Activated CD4-positive, CD25-positive, alpha-beta regulatory T cell (primary cell): ENCODE results near the gene TAF3.
"Not testable (repeated sequence)": the region's sequence is repeated elsewhere in the genome, so short reads cannot be mapped to it uniquely, and the experiment has no call there.

Experiments used
- DNase-seq, 4 experiments: peaks; one replicate each; lab custom pipeline; 2025; lab: John Stamatoyannopoulos, UW

TAF3 gene

DNA sequence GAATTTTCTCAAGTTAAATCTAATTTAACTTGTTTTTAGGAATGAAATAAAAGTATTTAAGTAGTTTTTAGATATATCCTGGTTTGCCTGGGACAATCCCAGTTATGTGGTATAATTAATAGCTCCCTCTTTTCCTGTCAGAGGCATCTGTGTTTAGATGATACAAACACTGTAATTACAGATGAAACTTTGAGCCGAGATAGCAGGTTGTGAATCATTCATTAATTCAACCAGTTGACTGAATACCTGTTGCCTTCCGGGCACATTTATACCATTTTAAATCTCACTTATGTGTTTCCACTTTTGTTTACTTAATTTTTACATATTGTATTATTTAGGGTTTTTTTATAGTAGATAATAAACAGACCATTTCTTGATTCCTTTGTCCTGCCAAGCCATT, 154.1 kb downstream of the TAF3 start:
- DNase-seq, result no peak

DNA sequence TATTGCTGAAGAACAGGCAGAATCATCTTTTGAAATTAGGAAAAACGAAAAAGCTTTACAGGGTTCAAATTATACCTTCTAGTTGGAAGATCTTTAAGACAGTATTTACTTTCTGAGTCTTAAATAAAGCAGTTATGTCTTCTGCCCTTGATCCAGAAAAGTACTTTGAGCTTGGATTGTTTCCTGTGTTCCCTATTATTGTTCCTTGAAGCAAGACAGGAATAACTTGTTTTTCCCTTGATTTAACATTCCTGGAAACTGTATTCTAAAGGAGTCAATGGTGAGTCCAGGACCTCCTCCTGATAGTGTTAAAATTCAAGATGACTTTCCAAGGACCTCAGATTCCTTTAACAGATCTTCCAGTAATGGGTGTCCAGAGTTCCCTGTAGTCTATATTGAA, 161.9 kb downstream of the TAF3 start:
- DNase-seq, result no peak

DNA sequence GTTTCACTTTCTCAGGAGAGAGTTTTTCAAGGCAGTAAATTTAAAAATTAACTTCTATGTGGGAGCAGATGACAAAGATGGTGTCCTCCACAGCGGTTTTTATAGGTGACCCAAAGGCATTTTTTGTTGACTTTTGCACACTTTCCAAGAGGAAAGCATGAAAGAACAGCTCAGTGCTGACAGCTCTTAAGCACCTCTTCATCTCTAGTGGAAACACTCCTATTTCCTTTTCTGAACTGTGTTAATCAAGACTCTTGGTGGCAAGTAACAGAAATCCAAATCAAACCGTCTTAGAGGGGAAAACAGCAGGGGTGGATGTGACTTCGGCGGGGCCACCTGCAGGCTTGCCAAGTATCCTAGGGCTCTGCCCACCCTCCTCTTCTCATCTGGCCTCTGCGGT, 164.4 kb downstream of the TAF3 start:
- DNase-seq, result no peak

DNA sequence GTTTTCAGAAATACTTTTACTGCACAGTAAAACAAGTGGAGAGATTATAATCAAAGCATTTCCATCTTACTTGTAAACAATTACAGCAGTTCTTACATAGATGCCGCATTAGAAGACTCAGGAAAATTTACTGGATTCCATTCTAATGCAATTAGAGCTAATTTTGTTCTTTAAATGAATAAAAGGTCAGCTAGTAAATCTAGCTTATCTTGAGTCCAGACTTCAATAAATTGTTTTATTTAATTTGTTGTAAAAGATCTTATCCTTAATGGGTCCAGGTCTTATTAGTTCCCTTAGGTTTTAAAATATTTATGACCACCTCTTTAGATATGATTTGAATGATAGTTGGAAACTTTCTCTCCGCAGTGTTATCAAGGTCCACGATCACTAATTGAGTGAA, 166.0 kb downstream of the TAF3 start:
- DNase-seq, result no peak

DNA sequence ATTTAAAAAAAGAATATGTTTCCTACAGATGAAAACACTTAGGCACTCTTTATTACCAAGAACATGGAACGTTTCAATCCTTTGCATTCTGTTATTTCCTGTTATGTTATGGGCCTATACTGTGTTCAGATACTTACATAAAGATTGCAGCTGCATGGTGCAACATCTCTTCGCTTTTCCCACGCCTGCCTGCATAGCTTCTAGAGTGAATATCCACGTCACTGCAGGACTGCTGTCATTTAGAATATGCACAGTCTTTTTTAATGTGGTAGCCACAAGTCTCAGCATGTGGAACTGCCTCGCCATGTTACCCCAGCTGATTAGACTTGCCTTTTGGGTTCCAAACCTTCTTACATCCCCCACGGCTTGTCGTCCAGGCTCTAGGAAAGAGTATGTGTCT, 166.6 kb downstream of the TAF3 start:
- DNase-seq, result no peak

DNA sequence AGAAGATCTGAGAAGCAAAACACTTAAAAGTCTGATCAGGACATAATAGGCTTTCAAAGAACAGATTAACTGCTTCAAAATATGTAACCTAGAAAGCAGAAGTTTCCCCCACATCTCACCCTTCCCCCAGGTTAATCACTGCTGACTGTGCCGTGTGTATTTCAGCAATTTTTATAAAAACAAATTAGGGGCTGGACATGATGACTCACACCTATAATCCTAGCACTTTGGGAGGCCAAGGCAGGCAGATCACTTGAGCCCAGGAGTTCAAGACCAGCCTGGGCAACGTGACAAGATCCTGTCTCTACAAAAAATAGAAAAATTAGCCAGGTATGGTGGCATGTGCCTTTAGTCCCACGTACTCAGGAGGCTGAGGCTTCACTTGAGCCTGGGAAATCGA, 168.5 kb downstream of the TAF3 start:
- DNase-seq, result no peak

DNA sequence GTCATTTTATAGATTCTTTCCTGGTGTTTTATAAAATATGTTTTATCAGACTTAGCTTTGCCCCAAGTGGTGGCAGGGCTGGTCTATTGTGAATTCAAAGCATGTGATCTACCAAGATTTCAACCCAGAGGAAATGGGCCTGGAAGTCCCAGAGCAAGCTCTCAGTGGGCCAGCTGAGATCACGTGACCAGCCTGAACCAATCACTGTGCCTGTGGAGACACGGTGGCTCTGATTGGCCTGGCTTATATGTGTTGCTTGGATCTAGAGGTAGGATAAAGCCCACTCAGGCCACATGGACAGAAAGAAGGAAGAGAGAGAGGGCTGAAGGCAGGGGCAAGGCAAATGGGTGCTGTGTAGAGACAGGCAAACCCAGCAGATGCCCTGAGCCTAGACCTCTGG, 170.7 kb downstream of the TAF3 start:
- no peak for DNase-seq

DNA sequence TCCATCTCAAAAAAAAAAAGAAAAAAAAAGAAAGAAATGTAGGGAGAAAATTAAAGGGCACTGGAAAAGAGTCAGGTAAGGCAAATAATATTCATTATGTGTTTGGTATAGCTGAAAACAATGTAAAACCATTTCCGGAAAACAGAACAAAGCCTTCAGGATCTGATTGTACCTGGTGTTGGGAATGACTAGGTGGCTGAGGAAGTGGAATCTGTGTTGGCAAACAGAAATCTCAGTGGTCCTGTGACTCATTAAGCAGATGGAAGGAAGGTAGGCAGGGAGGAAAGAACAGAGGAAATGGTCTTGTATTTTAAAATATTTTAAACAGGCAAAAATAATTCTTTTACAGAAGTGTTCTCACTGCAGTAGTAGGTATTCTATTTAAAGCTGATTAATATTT, 180.5 kb downstream of the TAF3 start:
- no peak for DNase-seq

DNA sequence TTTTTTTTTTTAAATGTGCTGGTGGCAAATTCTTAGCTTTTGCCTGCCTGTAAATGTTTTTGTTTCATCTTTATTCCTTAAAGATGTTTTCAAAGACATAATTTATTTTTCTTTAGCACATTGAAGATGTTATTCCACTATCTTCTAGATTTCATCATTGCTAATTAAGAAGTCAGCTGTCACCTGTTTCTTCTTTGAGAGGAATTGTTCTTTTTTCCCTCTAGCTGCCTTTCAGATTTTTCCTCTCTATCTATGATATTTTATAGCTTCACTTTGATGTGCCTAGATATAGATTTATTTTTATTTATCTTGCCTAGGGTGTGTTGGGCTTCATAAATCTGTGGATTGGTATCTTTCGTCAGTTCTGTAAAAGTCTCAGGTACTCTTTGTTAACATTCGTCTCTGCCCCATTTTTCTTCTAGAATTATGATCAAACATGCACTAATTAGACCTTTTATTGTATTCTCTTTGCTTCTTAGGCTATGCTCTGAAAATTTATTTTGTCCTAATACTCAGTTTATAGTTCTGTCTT, 186.2 kb downstream of the TAF3 start:
- no peak for DNase-seq

DNA sequence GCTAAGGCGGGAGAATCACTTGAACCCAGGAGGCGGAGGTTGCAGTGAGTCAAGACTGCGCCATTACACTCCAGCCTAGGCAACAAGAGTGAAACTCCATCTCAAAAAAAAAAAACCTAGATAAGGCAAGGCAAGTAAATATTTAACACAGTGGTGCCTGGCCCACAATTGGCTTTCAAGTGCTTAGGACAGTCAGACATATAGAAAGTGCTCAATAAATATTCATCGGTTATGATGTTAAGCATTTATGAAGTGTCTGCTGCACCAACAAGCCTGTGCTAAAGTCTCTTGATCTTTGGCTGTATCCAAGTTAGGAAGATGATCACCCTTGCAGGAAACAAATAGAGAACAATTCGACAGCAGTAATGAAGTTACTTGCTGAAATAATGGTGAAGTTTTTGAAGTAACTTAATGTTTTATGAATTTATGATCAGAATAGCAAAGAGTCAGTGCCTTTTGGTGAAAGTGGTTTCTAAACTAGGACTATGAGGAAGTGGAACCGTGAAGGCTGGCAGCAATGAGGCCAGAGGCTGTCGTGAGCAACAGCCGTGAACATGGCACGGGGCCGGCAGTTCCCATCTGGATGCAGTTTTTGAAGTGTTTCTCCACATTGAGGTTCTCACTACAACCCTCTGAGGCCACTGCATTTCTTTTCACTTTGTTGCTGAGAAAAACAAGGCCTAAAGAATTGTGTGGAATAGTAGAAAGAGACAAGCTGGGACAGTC, 188.1 kb downstream of the TAF3 start:
- DNase-seq, result no peak

DNA sequence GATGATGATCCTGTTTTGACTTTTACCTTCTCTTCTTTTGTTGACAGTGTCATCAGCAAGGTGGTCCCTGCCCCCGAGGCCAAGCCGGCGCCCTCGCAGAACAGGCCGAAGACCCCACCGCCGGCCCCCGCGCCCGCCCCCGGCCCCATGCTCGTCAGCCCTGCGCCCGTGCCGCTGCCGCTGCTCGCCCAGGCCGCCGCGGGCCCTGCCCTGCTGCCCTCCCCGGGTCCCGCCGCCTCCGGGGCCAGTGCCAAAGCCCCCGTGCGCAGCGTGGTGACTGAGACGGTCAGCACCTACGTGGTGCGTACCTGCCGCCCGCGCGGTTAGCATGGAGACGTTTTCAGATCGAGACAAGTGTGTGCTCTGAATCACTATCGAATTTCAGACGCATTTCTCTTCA, 190.7 kb downstream of the TAF3 start:
- DNase-seq, result no peak

DNA sequence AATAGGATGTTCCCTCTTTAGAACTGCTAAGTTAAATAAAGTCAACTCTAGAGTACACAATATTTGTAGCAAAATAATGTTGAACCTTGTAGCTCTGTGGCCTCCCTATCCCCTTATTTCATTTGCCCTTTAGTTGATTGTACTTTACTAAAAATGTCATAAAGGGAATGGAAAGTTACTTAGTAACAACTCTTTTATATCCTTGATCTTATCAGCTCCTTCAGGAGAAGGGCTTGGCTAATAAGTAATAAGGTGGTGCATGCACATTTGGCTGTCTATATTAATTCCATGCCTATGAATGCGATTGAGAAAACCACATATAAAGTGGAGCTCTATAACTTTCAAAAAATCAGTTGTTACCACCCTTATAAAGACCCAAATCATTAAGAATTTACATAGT, 194.7 kb downstream of the TAF3 start:
- DNase-seq, result no peak

DNA sequence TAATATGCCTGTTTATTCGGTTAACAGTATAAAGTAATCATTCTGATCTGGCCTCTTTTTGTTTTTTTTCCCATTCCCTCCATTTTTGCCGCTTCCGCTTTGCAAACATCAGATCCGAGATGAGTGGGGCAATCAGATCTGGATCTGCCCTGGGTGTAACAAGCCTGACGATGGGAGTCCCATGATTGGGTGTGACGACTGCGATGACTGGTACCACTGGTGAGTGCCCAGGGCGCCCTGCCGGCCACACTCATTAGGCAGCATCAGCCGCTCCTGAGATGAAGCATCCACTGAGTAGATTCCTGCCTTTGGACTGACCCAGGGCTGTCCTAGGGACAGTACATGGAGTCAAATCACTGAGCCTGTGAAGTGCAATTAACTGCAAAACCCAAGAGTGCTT, 195.3 kb downstream of the TAF3 start:
- no peak for DNase-seq

DNA sequence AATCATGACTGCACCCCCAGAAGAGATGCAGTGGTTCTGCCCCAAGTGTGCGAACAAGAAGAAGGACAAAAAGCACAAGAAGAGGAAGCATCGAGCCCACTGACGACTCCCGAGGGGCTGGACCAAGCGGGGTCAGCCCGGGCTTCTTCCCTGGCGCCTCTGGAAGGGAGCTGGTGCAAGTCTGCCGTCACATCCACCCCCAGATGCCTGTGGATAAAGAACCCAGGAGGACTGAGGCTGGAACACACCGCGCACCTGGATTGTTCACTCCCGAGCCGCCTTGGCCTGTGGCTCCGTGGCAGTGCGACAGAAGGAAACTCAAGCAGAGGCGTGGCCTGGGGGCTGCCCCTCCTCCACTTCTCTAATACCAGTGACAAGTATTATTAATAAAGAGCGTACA, 196.3 kb downstream of the TAF3 start:
- DNase-seq, result no peak

DNA sequence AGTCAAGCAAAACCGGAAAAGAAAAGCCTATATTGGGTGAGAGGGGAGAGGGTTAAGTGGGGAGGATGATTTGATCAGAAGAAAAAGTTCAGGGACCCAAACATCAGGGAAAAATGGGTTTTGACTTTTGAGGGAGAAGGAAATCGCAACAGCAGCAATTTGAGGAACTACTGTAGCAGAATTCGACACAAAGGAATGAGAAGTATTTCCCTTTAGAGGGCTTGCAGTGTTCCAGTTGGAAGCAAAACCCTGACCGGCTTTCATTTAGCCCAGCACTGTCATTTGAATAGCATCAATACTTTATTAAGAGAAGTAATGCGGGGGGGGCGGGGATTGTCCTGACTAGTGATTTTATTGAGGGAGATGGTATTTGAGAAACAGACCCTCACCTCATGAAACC, 199.0 kb downstream of the TAF3 start:
- no peak for DNase-seq

DNA sequence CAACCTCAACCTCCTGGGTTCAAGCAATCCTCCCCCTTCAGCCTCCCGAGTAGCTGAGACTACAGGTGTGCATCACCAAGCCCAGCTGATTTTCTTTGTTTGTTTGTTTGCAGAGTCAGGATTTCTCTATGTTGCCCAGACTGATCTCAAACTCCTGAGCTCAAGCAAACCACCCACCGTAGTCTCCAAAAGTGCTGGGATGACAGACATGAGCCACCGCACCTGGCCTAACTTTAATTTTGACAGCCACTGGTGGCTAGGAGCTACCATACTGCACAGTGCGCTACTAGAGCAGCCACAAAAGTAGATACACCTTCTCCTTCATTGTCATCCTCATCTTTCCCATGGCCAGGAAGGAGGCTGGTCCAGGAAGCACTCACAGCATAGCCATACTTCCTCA, 205.0 kb downstream of the TAF3 start:
- no peak for DNase-seq

DNA sequence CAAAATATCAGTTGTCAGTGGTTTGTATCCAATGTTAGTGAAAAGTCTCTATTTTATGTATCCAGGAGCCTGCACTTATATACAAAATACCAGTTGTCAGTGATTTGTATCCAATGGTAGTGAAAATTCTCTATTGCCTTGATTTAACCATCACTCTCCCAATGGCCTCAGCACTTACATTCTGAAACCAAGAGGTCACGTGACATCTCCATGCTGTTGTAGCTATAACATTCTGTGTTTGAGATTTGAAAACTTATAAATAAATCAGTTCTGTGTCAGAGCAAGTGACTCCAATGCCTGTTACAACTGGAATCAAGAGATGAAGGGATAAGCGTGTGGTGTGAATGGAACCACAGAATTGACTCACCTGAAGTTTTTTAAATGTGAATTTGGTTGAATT, 205.5 kb downstream of the TAF3 start:
- DNase-seq, result no peak

DNA sequence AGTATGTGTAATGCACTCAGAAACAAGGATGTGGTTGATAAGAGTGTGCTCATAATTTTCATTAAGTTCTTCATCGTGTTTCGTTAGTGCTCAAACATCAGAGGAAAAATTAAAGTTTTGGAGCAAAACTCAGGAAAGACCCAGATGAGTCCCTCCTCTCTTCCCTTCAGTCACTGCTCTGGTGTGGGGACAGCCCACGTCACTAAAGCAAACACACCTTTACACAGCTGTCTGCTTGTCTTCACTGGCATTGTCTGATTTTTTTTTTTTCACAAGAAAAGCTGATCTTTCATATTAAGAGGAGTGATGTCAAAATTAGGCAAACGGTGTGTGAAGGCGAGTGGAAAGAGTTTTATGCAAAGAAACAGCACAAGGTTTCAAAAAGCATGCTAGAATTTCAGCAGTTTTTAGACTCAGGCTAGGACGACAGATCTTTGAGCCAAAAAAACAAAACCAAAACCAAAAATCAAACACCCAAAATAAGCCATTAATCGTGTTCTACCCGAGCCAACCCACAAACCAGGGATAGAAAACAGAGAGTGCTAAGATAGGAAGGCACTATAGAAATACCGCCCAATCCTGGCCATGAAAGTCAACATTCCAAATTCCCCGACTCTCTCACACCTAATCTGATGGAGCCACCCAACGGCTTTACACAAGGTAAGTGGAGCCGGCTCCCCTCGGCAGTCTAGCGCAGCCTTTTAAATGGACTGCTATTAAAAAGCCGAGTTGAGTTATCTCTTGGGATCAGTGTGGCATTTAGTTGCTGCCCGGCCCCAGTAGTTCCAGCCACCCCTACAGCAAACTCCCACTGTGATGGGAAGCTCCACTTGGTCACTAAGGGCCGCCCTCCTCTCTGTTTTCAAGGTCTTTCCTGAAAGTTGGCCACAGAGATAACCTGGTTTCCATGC, 208.3 kb downstream of the TAF3 start:
- DNase-seq, result no peak

DNA sequence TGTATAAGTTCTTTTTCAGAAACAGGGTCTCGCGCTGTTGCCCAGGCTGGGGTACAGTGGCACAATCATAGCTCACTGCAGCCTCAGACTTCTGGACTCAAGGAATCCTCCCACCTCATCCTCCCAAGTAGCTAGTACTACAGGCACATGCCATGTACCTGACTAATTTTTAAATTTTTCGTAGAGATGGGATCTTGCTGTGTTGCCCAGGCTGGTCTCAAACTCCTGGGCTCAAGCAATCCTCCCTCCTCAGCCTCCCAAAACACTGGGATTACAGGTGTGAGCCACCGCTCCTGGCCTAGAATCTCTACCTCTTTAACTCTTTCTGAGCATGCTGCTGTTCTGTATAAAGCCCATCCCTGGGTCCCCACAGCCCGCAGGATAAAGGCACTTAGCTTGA, 212.9 kb downstream of the TAF3 start:
- DNase-seq, result not testable (repeated sequence)

DNA sequence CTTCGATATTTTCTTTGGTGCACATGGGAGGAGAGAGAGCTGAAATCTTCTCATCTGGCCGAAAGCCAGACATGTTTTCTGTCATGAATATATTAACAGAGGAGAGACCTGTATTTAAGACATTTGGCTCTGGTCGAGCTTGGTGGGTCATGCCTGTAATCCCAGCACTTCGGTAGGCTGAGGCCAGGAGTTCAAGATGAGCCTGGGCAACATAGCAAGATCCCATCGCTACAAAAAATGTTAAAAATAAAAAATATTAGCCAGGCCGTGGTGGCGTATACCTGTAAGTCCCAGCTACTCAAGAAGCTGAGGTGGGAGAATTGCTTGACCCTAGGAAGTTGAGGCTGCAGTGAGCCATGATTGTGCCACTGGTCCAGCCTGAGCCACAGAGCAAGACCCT, 214.3 kb downstream of the TAF3 start:
- no peak for DNase-seq

DNA sequence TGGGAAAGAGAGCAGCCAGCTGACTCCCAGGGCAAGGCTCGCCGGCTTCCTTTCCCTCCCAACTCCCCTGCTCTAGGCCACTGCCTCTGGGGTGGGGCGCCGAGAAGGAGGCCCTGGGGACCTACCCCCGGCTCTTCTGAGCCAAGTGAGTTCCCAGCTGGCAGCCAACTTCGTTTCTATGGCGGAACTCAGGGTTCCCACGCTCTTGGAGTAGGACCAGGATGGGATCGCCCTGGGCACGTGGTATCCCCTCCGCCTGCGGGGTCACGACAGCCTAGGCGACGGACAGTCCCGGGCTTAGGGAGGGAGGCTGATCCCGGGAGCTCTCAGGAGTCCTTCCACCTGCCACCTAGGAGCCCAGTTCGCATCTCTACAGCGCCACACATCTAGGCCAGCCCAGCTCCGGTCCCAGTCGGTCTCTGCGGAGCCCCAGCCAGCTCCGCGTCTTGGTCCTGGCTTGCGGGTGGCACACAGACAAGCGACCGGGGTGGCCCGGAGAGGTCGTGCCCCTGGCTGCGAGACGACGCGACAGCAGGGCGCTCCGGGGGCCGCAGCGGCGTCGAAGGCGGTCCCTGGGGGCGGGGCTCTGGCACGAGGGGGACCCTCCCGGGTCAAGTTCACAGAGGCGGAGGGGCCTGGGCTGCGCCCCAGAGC, 215.6 kb downstream of the TAF3 start:
- no peak for DNase-seq

DNA sequence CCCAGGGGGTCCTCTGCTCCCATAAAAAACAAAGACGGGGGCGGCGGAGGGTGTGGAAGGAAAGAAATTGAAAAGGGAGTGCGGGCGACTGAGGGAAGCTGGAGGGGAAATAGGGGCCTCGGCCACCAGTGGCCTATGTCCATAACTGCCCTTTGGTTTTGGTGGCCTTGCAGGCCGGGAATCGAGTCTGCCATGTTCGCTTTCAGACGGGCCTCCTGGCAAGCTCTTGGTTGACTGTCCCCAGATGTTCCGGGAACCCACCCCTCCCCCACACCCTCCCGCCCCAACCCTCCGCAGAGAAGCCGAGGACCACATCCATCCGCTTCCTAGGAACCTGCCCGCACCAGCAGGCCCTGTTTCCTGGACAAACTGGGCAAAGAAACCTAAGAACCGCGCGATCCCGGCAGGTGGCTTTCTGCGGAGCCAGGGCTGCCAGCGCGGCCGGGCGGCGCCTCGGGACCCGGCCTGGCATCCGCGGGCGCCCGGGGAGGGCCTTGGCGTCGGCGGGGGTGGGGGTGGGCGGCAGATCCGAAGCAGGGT, 216.2 kb downstream of the TAF3 start:
- DNase-seq, result no peak
